Central memory CD4-positive, alpha-beta T cell (primary cell): ENCODE results near the gene SCGB3A2.
"Not testable (repeated sequence)": the region's sequence is repeated elsewhere in the genome, so short reads cannot be mapped to it uniquely, and the experiment has no call there.

ENCODE experiments used
- DNase-seq: peaks from one replicate; pipeline ENCODE4 v3.0.0; 2022

The SCGB3A2 gene

DNA sequence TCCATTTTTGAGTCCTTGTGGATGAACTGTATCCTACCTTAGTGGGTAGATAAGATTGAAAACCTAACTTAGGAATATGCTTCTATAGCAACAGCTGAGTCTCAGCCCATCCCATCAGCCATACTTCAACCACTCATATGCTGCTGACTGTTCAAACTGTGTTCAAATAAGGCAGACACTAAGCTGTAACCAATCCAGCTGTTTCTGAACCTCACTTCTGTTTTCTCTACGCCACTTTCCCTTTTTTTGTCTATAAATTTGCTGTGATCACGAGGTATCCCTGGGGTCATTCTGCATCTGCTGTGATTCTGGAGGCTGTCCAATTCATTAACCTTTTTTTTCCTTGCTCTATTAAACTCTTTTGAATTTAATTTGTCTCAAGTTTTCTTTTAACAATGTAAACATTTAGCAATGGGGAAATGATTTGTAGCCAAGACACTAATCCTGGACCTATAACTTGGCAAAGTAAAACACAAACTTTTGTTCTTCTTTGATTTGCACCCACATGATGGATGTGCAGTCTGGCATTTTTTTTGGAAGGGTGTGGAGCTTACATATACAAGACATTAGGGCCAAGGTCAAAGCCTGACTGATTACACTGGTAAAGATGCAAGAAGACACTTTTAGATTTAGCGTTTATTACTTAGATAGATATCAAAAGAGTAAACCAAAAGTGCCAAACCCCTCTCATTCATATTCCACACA lies 14.9 kb upstream of the SCGB3A2 start:
- DNase-seq, result no peak

DNA sequence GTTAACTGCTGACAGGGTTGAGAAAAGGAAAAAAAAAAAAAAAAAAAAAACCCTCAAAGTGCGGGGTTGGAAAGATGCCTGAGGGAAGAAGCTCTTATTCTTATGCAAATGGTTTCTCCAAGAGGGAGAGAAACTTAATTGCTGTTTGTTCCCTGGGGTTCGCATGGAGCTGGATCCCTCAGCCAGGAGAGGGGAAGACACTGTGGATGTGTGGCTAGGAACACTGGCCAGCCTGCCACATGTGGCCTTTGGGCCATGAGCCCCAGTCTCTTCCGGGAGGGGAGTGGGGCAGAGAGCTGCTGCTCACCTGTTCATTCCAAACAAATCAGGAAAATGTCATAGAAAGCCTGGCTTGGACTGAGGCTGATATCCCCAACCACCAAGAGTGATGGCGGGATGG lies 9.4 kb upstream of the SCGB3A2 start:
- DNase-seq, result no peak

DNA sequence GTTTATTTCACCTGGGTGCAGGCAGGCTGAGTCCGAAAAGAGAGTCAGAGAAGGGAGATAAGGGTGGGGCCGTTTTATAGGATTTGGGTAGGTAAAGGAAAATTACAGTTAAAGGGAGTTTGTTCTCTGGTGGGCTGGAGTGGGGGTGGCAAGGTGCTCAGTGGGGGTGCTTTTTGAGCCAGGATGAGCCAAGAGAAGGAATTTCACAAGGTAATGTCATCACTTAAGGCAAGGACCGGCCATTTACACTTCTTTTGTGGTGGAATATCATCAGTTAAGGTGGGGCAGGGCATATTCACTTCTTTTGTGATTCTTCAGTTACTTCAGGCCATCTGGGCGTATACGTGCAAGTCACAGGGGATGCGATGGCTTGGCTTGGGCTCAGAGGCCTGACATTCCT lies 8.6 kb upstream of the SCGB3A2 start:
- DNase-seq, result not testable (repeated sequence)

DNA sequence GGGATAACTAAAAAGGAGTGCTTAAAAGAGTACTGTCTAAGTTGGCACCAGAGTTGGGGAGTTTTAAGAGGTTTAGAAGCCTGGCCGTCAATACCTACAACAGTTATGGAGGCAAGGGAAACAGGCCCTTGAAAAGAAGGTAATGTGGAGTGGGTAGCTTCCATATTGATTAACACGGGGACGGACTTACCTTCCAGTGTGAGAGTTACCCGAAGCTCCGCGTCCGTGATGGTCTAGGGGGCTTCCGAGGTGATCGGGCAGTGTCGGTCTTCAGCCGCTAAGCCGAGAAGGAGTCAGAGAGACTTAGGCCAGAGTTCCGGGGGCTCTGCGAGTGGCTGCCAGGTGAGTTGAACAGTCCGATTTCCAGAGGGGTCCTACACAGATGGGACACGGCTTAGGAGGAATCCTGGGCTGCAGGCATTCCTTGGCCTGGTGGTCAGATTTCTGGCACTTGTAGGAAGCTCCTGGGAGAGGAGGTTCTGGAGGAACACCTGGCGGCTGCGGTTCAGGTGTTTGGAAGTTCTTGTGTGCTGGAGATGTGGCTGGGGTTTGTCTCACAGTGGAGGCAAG lies 6.4 kb upstream of the SCGB3A2 start:
- not testable (repeated sequence) for DNase-seq

DNA sequence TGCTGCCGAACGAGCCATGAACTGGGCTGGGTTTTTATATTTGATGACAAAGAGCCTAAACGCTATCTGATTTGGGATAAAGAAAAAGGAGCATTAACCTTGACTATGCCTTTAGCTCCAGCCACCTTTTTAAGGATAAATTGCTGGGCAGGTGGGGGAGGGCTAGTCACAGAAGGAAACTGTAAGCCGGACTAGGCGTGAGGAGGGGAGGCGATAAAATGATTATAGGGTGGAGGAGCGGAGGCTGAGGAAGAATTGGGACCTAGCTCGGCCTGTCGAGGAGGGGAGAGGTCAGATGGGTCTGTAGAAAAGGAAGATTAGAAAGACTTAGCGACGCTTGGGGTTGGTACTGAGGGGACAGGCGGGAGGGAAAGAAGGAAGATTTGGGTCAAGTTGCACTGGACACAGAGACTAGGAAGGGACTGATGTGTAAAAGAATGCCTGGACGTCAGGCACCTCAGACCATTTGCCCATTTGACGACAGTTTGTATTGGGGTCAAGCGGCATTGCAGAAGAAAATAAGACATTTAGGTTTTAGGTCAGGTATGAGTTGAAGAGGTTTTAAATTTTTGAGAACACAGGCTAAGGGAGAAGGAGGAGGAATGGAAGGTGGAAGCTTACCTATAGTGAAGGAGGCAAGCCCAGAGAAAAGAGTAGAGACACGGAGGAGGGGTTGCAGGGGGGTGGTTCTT lies 5.6 kb upstream of the SCGB3A2 start:
- not testable (repeated sequence) for DNase-seq

DNA sequence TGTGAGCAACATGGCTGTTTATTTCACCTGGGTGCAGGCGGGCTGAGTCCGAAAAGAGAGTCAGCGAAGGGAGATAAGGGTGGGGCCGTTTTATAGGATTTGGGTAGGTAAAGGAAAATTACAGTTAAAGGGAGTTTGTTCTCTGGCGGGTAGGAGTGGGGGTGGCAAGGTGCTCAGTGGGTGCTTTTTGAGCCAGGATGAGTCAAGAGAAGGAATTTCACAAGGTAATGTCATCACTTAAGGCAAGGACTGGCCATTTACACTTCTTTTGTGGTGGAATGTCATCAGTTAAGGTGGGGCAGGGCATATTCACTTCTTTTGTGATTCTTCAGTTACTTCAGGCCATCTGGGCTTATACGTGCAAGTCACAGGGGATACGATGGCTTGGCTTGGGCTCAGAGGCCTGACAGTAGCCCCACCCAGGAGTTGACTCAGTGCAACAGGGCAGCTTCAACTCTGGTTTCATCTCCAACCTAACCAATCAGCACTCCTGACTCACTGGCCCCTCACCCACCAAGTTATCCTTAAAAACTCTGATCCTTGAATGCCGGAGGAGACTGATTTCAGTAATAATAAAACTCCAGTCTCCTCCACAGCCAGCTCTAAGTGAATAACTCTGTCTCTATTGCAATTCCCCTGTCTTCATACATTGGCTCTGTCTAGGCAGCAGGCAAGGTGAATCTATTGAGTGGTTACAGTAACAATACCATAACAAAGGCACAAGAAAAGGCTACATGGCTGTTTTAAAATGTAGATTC lies 4.2 kb upstream of the SCGB3A2 start:
- not testable (repeated sequence) for DNase-seq

DNA sequence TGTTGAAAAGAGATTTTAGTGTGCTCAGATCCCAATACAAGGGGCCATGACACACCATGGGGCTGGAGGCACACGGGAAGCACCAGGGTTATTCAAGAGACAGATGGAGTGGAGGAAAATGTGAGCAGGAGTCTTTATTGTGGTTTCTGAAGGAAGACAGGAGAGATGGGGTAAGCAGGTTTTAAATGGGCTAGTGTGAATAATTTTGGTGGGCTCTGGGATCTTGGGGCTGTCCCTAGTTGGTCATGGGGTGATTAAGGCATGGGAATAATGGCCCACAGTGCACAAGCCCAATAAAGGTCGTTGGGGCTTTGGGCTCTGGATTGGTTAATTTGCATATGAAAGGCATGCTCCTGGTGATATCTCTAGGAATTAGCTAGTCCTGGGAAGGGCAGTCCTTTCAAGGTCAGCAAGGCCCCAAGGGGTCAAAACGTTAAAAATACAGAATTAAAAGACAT lies 3.6 kb upstream of the SCGB3A2 start:
- no peak for DNase-seq

DNA sequence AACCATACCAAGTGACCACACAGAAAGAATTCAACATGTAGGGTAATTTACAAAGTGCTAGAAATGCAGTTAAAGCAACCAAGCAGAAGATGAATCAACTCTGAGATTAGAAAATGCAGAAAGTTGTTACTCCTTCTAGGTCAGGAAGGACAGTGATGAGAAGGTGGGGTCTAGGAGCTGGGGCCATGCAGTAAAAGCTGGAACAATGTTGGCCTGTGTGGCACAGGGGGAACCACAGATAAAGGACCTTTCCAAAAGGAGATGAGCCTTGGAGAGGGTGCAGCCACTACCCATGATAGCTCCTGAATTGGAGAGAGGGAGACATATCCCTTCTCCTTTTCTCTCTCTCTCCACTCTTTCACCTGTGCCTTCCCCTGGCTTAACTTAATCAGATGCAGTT lies 2.4 kb upstream of the SCGB3A2 start:
- DNase-seq, result no peak

DNA sequence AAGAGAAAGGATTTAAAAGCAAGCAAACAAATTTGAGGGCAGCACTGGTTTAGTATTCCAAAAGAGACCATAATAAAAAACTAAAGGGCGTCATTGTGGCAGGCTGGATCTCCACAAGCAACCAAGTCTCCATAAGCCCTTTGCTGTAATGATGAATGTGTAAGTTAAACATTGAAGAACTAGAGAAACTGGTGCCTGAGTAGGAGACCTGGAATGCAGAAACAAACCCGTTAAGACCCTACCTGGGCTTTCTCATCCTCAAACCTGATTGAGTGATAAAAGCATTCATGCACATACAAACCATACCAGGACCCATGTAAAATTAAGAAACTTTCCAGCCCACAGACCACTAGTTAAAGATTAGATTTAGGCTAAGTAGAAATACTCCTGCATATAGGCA lies 1.9 kb upstream of the SCGB3A2 start:
- no peak for DNase-seq

DNA sequence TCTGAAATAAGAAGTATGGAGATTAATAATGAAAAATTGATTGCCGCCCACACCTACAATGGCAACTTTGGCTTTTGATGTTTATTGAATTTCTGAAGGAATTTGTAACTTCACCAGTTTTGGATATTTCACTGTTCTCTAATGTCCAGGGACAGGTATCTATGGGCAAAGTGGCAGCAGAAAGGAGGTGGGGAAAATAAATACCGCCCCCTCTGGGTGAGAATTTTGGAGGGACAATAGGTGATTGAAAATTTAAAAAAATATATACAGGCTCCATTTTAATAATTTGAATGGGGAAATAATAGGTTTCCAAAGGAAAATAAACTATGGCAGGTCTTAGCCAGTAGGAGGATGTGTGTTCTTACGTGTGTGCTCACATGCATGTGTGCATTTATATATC lies 1.3 kb downstream of the SCGB3A2 start:
- DNase-seq, result no peak

DNA sequence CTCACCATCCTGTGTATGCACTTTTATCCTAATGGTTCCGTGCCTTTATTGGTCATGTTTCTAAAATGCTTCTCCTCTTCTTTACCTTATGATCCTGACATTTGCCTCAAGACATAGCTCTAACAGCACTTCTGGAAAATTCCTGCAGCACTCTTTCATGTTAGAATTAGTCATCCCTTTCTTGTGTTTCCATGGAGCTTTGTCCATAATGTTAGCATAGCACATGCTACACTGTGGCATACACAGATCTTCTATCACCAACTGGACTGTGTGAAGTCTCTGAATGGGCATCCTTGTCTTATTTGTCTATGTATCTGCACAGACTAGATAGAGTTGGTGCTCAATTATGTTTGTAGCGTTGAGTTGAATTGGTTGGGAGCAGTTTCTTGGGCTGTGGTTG lies 2.0 kb downstream of the SCGB3A2 start:
- no peak for DNase-seq

DNA sequence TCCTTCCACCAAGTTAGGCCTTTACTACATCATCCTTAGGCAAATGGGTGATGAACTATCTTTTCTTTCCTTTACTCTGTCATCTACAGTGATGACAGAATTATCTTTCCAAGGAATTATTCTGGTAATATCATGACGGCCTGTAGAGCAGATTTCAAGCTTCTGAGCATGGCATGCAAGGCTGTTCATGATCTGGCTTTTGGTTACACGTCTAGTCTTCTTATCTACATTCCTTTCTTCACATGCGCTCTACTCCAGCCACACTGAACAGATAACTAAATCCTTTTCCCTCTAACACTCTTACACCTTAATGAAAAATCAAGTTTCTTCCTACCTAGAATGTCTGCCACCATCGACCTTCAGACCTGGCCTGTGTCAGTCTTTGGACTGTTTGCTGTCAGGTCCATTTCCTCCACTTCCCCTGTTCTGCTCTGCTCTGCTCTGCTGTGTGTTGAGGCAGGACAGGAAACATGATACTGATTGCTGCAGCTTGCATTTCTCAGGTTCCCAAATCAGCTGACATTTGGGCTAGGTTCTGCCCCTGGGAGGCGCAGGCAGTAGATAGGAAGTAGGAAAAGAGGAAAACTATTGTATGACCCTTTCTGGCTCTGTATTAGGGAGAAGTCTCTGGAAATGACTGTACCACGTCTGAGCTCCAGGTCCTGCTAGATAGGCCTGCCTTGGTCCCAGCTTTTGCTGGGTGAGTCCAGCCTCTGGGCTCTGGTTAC lies 4.2 kb downstream of the SCGB3A2 start:
- DNase-seq, result no peak

DNA sequence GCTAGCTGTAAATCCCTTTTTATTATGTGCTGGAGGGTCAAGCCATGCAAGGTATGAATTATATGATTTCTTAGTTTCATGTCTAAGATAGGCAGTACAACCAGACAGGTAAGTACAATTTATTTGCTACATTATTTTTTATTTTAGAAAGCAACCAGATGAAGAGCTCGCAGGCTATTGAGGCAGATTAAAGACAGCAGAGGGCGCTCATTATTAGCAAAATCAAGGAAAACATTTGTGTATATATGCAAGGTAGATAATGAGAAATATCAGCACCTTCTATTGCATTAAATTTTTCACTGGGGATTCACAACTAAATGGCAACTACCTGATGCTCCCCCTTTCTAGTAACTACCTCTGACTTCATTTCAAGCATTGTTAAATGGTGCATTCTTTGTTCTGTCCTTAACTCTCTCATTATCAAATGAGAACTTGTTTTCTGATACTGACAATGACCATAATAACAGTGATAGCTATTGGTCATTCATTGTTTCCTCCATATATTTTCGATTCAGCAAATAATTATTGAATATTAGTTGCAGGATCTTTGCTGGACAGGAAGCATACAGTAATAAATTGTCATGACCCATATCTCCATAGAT lies 8.6 kb downstream of the SCGB3A2 start:
- DNase-seq, result no peak

DNA sequence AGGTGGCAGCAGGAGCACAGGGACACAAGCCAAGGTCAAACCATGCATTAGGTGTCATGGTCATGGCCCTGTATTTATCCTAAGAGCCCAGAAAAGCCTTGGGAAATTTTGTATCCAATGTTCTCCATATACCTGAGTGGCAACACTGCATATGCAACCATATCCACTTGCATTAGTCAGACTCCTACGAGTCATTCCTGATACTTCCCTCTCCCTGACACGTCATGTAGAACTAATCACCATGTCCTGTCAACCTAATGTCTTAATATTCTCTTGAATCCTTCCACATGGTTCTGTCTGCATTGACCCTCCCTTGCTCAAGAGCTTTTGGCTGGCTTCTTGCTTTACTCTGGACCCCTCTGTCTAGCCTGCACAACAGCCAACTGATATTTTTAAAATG lies 9.4 kb downstream of the SCGB3A2 start:
- DNase-seq, result no peak

DNA sequence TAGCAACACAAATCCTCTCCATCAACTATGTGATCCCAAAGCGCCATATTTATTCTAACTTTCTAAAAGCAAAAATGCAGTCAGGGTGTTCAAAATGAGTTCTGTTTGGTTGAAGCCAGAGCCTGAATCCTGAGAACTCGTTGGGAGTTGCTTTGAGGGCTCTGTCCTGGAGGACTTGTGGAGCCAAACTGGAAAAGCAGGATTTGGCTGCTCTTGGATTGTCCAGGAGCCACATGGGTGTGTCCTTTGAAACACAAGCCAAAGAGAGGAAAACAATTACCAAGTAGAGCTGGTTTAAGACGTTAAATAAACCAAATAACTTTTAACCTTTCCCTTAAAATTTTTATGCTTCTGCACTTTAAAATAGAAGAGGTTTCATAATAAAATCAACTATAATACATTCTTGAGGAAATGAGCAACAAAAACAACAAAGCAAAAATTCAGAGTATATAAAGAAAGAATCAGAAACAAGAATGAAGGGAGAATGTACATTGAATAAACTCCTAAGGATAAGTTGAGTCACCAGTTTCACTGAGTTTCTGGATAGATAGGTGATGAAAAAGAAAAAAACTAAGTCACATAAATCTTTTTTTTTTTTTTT lies 14.3 kb downstream of the SCGB3A2 start:
- DNase-seq, result no peak

DNA sequence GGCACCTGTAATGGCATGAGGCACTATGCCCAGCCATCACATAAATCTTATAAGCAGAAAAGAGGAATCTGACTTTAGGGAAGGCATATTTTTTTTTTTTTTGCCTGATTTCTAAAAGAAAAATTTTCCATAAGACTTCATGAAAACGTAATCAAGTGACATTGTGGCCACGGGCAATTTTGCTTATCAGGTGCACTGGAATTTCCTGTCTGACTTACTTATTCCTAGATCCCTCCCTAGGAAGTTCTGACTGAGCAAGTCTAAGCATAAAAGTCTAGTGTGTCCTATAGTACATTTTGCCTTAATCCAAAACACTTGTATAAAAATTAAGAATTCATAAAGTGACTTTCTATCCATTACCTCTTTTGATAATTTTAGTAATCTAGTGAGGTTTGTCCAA lies 15.3 kb downstream of the SCGB3A2 start:
- no peak for DNase-seq

DNA sequence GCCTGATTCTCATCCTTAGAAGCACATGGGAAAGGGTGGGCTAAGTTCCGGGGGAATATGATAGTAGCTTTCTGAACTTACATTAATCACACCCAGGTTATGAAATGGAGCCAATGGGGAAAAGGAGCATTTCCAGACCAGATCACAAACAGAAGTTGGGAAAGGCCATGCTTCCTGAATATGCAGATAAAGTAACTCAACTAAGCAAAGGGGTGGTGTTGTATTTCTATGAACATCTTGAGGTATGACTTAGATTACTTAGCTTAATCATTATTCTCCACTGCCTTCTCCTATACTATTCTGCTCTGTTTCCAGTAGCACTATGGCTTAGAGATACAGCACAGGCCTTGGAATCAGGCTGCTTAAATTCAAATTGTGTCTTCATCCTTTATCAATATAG lies 17.4 kb downstream of the SCGB3A2 start:
- DNase-seq, result no peak

DNA sequence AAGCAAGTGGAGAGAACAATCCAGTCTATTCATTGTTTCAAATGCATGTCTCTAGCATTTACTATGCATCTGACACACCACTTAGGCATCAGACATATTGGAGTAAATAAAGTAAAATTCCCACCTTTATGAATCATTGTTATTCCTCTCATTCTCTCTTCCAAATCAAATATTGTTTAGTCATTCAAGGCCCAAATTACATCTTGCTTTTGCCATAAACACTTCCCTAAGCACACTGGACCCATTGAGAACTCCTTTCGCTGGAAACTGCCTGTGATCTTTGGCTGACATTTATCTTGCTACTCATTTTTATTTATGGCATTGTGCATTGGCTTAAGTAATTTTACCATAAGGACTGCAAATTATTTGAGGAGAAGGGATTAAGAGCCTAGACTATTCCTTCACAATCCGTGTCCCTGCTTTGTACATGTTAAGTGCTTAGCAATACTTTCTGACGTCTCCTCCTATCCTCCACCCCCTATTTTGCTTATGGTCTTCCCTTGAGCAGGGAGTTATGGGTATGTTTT lies 20.4 kb downstream of the SCGB3A2 start:
- DNase-seq, result no peak

DNA sequence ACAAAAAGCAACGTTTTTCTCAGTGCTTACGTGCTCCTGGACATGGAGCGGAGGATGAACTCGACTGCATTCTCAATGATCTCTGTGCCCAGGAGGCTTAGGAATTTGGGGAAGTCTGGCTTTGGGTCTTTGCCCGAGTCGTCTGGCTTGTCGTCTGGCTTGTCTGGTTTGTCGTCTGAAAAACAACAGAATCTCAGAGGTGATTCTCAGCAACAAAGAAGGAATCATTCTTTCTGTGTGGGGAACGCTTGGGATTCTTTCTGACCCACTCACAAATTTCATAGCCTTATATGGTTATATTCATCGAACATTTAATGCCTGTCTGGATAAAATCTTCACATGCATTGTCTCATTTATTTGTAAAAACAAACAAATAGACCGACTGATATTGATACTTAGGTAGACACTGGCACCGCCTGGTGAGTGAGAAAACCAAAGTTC lies 23.1 kb downstream of the SCGB3A2 start:
- DNase-seq, result no peak

DNA sequence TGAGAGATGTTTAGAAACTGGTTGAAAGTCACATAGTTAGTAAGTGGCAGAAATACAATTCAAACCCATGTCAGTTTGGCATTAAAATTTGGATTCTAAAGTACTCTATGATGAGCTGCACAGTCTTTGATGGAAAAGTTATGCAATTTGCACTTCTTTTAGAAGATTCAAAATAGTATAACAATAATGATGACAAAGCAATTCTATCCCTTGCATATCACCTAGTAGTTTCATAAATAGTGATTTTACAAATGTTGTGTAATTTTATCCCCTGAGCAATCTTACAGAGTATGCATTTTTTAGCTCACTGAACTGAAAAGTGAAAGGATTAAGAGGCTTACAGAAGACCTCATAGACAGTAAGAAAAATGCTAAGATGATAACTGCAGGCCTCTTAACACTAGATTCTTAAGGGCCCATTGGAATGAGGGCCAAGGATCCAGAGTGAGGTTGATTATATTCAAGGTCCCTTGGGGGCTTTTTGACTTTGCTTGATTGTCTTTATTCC lies 24.2 kb downstream of the SCGB3A2 start:
- no peak for DNase-seq

DNA sequence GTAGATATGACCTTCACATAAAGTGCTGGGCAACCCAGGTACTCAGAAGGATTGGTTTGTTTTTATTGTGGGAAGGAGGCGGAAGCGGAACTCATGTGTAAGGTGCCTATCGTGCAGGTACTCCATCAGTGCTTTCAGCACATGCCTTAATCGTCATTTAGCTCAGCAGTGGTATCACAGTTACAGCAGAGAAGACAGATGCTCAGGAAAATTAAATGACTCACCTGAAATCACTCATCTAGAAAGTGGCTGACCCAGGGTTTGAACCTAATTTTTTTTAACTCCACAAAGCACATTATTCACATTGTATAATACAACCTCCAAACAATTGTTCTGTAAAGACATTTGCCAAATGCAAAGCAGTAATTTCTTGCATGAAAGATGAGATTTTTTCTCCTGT lies 25.6 kb downstream of the SCGB3A2 start:
- no peak for DNase-seq
